SK-N-SH treated with all-trans-retinoic acid at 6 μM for 48 hours (cell line): ENCODE measurements around the gene LYRM7.

ENCODE experiments used
- ATAC-seq: fragments of 200-7000 bp; cut with Tn5 transposase; 3 replicates; pipeline ENCODE4 v1.9.1; 2020; ENCODE audit warnings: mild to moderate bottlenecking, moderate library complexity
- ARNTL ChIP-seq: fragments of 450-650 bp; formaldehyde crosslinking; IDR thresholded peaks from 2 replicates; pipeline ENCODE4 v1.5.0; 2020; ENCODE audit warnings: low read depth, mild to moderate bottlenecking, moderate library complexity, borderline replicate concordance
- BACH2 ChIP-seq: fragments of 250-450 bp; sonication (Bioruptor Pico); IDR thresholded peaks from 2 replicates; pipeline ENCODE4 v1.9.0; 2021; ENCODE audit warnings: mild to moderate bottlenecking, borderline replicate concordance
- CREB5 ChIP-seq: fragments of 250-450 bp; sonication (Bioruptor Pico); IDR thresholded peaks from 2 replicates; pipeline ENCODE4 v1.5.1; 2020; ENCODE audit warnings: low read depth, mild to moderate bottlenecking, moderate library complexity
- CSDC2 ChIP-seq: fragments of 250-450 bp; sonication (Bioruptor Pico); IDR thresholded peaks from 2 replicates; pipeline ENCODE4 v1.5.0; 2020; ENCODE audit warnings: mild to moderate bottlenecking, moderate library complexity
- CSRNP3 ChIP-seq: fragments of 250-450 bp; sonication (Bioruptor Pico); IDR thresholded peaks from 2 replicates; pipeline ENCODE4 v1.5.1; 2021; ENCODE audit warnings: mild to moderate bottlenecking, moderate library complexity
- ESRRG ChIP-seq: fragments of 250-450 bp; sonication (Bioruptor Pico); IDR thresholded peaks from 2 replicates; pipeline ENCODE4 v1.6.1; 2021; ENCODE audit warnings: mild to moderate bottlenecking
- GLIS3 ChIP-seq: fragments of 250-450 bp; sonication (Bioruptor Pico); IDR thresholded peaks from 2 replicates; pipeline ENCODE4 v1.5.0; 2020; ENCODE audit warnings: mild to moderate bottlenecking, moderate library complexity
- ISL1 ChIP-seq: fragments of 250-450 bp; sonication (Bioruptor Pico); IDR thresholded peaks from 2 replicates; pipeline ENCODE4 v2.1.2; 2022; ENCODE audit warnings: mild to moderate bottlenecking, moderate library complexity
- OSR1 ChIP-seq: fragments of 250-450 bp; sonication (Bioruptor Pico); IDR thresholded peaks from 2 replicates; pipeline ENCODE4 v1.8.0; 2022; ENCODE audit warnings: moderate library complexity, mild to moderate bottlenecking, inconsistent platforms
- PATZ1 ChIP-seq: fragments of 250-450 bp; sonication (Bioruptor Pico); IDR thresholded peaks from 2 replicates; pipeline ENCODE4 v1.8.0; 2020; ENCODE audit warnings: mild to moderate bottlenecking, moderate library complexity, borderline replicate concordance
- POU6F1 ChIP-seq: fragments of 250-450 bp; sonication (Bioruptor Pico); IDR thresholded peaks from 2 replicates; pipeline ENCODE4 v1.8.0; 2021; ENCODE audit warnings: low read depth, mild to moderate bottlenecking, moderate library complexity, borderline replicate concordance
- PPARA ChIP-seq: fragments of 250-450 bp; sonication (Bioruptor Pico); IDR thresholded peaks from 2 replicates; pipeline ENCODE4 v1.5.0; 2020; ENCODE audit warnings: mild to moderate bottlenecking, borderline replicate concordance
- RARB ChIP-seq: fragments of 250-450 bp; sonication (Bioruptor Pico); IDR thresholded peaks from 2 replicates; pipeline ENCODE4 v1.8.0; 2021; ENCODE audit warnings: mild to moderate bottlenecking, moderate library complexity
- SNAI2 ChIP-seq: fragments of 250-450 bp; sonication (Bioruptor Pico); IDR thresholded peaks from 2 replicates; pipeline ENCODE4 v1.5.0; 2020; ENCODE audit warnings: mild to moderate bottlenecking, moderate library complexity
- TOX ChIP-seq: fragments of 250-450 bp; sonication (Bioruptor Pico); IDR thresholded peaks from 2 replicates; pipeline ENCODE4 v1.8.0; 2021; ENCODE audit warnings: mild to moderate bottlenecking, moderate library complexity, borderline replicate concordance
- TSHZ2 ChIP-seq: fragments of 250-450 bp; sonication (Bioruptor Pico); IDR thresholded peaks from 2 replicates; pipeline ENCODE4 v1.5.0; 2020; ENCODE audit warnings: mild to moderate bottlenecking, moderate library complexity
- ZC3H10 ChIP-seq: fragments of 250-450 bp; sonication (Bioruptor Pico); IDR thresholded peaks from 2 replicates; pipeline ENCODE4 v1.5.1; 2021; ENCODE audit warnings: mild to moderate bottlenecking, moderate library complexity
- ZFP3 ChIP-seq: fragments of 250-450 bp; sonication (Bioruptor Pico); IDR thresholded peaks from 2 replicates; pipeline ENCODE4 v1.5.0; 2020; ENCODE audit warnings: mild to moderate bottlenecking, moderate library complexity
- ZFP30 ChIP-seq: fragments of 450-650 bp; formaldehyde crosslinking; IDR thresholded peaks from 2 replicates; pipeline ENCODE4 v1.5.0; 2022; ENCODE audit warnings: mild to moderate bottlenecking, moderate library complexity
- ZNF565 ChIP-seq: fragments of 450-650 bp; formaldehyde crosslinking; conservative IDR thresholded peaks from 2 replicates; pipeline ENCODE4 v1.5.0; 2020; ENCODE audit warnings: low read depth, mild to moderate bottlenecking, moderate library complexity
- ZNF70 ChIP-seq: fragments of 450-650 bp; formaldehyde crosslinking; IDR thresholded peaks from 2 replicates; pipeline ENCODE4 v1.5.0; 2020; ENCODE audit warnings: mild to moderate bottlenecking, moderate library complexity
- ZNF8 ChIP-seq: fragments of 450-650 bp; formaldehyde crosslinking; IDR thresholded peaks from 2 replicates; pipeline ENCODE4 v1.5.0; 2020; ENCODE audit warnings: mild to moderate bottlenecking, moderate library complexity

LYRM7 gene

GRCh38 chr5:131147258-131147657, 23.5 kb upstream of the LYRM7 start:
- no peak for ATAC-seq
- TF ChIP-seq PATZ1 (CRISPR knock-in tag) (no peak), ARNTL (CRISPR knock-in tag) (no peak), ZNF8 (CRISPR knock-in tag) (no peak), BACH2 (CRISPR knock-in tag) (no peak)

GRCh38 chr5:131148835-131149234, 21.9 kb upstream of the LYRM7 start:
- TF ChIP-seq ZFP3 (CRISPR knock-in tag): no peak
- TF ChIP-seq BACH2 (CRISPR knock-in tag): no peak
- TF ChIP-seq GLIS3 (CRISPR knock-in tag): no peak
- TF ChIP-seq ISL1 (CRISPR knock-in tag): no peak
- TF ChIP-seq CSRNP3 (CRISPR knock-in tag): no peak
- TF ChIP-seq POU6F1 (CRISPR knock-in tag): no peak
- TF ChIP-seq CREB5: no peak
- no peak for TF ChIP-seq ZFP30 (CRISPR knock-in tag)
- no peak for TF ChIP-seq CSDC2 (CRISPR knock-in tag)
- no peak for ATAC-seq

GRCh38 chr5:131150408-131150807, 20.3 kb upstream of the LYRM7 start:
- TF ChIP-seq ZFP3 (CRISPR knock-in tag) (no peak), ZFP30 (CRISPR knock-in tag) (no peak), ZNF565 (no peak), PPARA (CRISPR knock-in tag) (no peak), SNAI2 (no peak), ZC3H10 (CRISPR knock-in tag) (no peak), ARNTL (CRISPR knock-in tag) (no peak), ESRRG (CRISPR knock-in tag) (no peak), TSHZ2 (CRISPR knock-in tag) (no peak), ZNF70 (no peak), POU6F1 (CRISPR knock-in tag) (no peak), CSRNP3 (CRISPR knock-in tag) (no peak), CREB5 (no peak), CSDC2 (CRISPR knock-in tag) (no peak), OSR1 (CRISPR knock-in tag) (no peak), ISL1 (CRISPR knock-in tag) (no peak), RARB (CRISPR knock-in tag) (no peak), TOX (CRISPR knock-in tag) (no peak), PATZ1 (CRISPR knock-in tag) (no peak), GLIS3 (CRISPR knock-in tag) (no peak)
- no peak for ATAC-seq
